Right lobe of liver (tissue), 6 donors: ENCODE results near the gene SYNE1. TPM values are rescaled to one million over a fixed set of nuclear protein-coding genes. Genes with fewer than 3 reads are reported as not detected.

Experiments
- ATAC-seq, 4 donors: fragments of 200-7000 bp; cut with Tn5 transposase; one replicate each; pipeline ENCODE4 v1.9.1; 2020; ENCODE audit warnings: mild to moderate bottlenecking in 4 of 4, moderate library complexity in 4 of 4
- DNase-seq, 3 donors: peaks; one replicate each; pipeline ENCODE4 v3.0.0-alpha.2; 2020
- H3K27ac ChIP-seq, 3 donors: fragments of 200-600 bp; one replicate each; pipeline ENCODE4 v1.8.0; 2022
- H3K27me3 ChIP-seq, 2 donors: fragments of 200-600 bp; one replicate each; pipeline ENCODE4 v1.8.0; 2022
- H3K36me3 ChIP-seq, 4 donors: fragments of 200-600 bp; sonication (generic) in 1 of 4; one replicate each; pipeline versions ENCODE4 v1.5.1 to v1.8.0; 2017 to 2022; ENCODE audit warnings: control low read depth in 1 of 4
- H3K4me1 ChIP-seq, 4 donors: fragments of 200-600 bp; sonication (generic) in 1 of 4; one replicate each; pipeline versions ENCODE4 v1.5.1 to v1.8.0; 2017 to 2022; ENCODE audit warnings: control low read depth in 1 of 4
- H3K4me3 ChIP-seq, 3 donors: fragments of 200-600 bp; one replicate each; pipeline ENCODE4 v1.8.0; 2022
- H3K9me3 ChIP-seq, 4 donors: fragments of 200-600 bp; sonication (generic) in 1 of 4; one replicate each; pipeline versions ENCODE4 v1.5.1 to v1.8.0; 2017 to 2022; ENCODE audit warnings: control low read depth in 1 of 4
- CTCF ChIP-seq, 4 donors: fragments of 200-600 bp in 3 of 4; fragments of 450-650 bp in 1 of 4; IDR thresholded peaks; one replicate each; pipeline versions ENCODE4 v1.5.1 to v1.8.0; 2016 to 2022; ENCODE audit warnings: antibody characterized with exemption in 4 of 4, mild to moderate bottlenecking in 2 of 4
- POLR2A ChIP-seq: fragments of 450-650 bp; IDR thresholded peaks from one replicate; pipeline ENCODE4 v1.6.1; 2017; ENCODE audit warnings: antibody characterized with exemption, mild to moderate bottlenecking
- WGBS: methylation state at CpG from one replicate; pipeline ENCODE4 v1.1.6; 2018; ENCODE audit warnings: low coverage, low lambda C conversion rate; ENCODE audit not compliant: insufficient coverage; ENCODE audit errors: missing lambda C conversion rate; 5-methylcytosine and 5-hydroxymethylcytosine counted together
- intact Hi-C, 2 donors: fragments of 100-400 bp; cut with DNase I; formaldehyde crosslinking; loops; one replicate each; pipeline versions ENCODE4 v1.11.2 to v1.14.1; 2022
- total RNA-seq, 6 experiments: library from RNA; depleted of rRNA in 2 of 6; stranded (reverse); fragments of >200 nt in 2 of 6; fragmentation: NEBNext Ultra II Directional in 3 of 6; extraction: Animal tissue kit (Norgen Biotek cat#: 25700) in 3 of 6; gene quantifications; one replicate each; pipeline versions ENCODE4 v1.1.0 to v1.2.4, GENCODE V29; 2016 to 2023
- donor health status: DM: no; HTN: yes; CAD: no.
- donor health status: DM: no; HTN: no; CAD: no.
- donor health status: DM: no; HTN: no; CAD: no.
- donor health status: DM: no; HTN: yes; CAD: no.
- donor health status: DM: no; HTN: yes; CAD: no.

SYNE1 gene
- total RNA-seq, 6 experiments from 2014 or later, result 22.8 to 43.2 (median 25.0) TPM

DNA sequence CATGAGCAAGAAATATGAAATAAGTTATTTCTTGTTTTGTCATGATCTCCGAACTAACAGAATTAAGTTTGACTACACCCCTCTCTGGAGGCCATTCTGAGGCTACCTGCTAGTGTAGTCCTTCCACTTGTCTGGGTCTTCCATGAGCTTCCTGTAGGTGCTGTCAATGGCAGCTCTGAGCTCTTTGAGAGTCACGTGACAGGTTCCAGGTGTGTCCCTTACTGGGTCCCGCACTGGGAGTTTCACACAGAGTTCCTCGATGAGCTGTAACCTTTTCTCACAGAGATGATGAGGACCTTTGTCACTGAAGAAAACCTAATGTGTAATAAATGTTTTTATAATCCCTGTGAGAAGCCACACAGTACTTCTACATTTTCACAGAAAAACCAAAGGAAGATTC is 186.6 kb downstream of the SYNE1 start:
- H3K36me3 ChIP-seq, result no peaks in the 10 kb centered on the region

DNA sequence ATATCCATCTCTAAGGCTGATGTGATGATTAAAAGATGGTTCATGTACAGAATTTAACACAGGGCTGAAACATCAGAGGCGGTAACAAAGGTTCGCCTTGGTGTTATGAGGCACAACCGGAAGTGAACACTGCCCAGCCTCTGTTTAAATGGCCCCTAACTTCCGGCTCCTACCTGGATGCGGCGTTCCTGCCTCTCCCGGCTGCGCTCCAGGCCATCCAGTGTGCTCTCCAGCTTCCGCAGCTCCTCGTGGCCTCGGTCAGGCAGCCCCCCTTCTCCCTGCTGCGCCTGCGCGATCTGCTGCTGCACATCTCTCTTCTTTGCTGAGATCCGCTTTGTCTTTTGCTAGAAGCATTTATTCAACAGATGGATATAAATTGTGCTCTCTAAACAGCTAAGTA is 195.3 kb downstream of the SYNE1 start:
- intact Hi-C loops, result no loop called here
- H3K36me3 ChIP-seq, result no peaks in the 10 kb centered on the region
- H3K9me3 ChIP-seq, result no peaks in the 10 kb centered on the region
- H3K27ac ChIP-seq, result no peak overlapping the region
- H3K4me3 ChIP-seq, result no peak overlapping the region
- H3K27me3 ChIP-seq, result no peaks in the 10 kb centered on the region
- ATAC-seq (no peak), DNase-seq (peak in 1 of 3 donors; percentile 50)
- no peak for TF ChIP-seq CTCF (IDR thresholded peaks at IDR 0.05)
- no peak for TF ChIP-seq POLR2A
- WGBS, result 73% methylated on average over 11 of the region's 15 CpGs
- H3K4me1 ChIP-seq, result no peaks in the 10 kb centered on the region

More for the DNA sequence above, 186.6 kb downstream of the SYNE1 start:
- H3K4me3 ChIP-seq, result no peak overlapping the region
- ATAC-seq (no peak), DNase-seq (no peak)
- 62% methylated on average over 3 of the region's 4 CpGs for WGBS
- no peak overlapping the region for H3K27ac ChIP-seq
- H3K4me1 ChIP-seq, result no peaks in the 10 kb centered on the region
- intact Hi-C loops, result no loop called here
- TF ChIP-seq CTCF (IDR thresholded peaks at IDR 0.05) (no peak), POLR2A (no peak)
- H3K27me3 ChIP-seq, result no peaks in the 10 kb centered on the region
- H3K9me3 ChIP-seq, result no peaks in the 10 kb centered on the region

GRCh38 chr6:152435816-152436215 is 201.3 kb downstream of the SYNE1 start:
- intact Hi-C loops, result no loop called here
- Histone ChIP-seq H3K9me3 (no peaks in the 10 kb centered on the region), H3K36me3 (no peaks in the 10 kb centered on the region), H3K27me3 (no peaks in the 10 kb centered on the region), H3K4me3 (no peak overlapping the region), H3K4me1 (no peaks in the 10 kb centered on the region), H3K27ac (no peak overlapping the region)
- no peak for TF ChIP-seq CTCF (IDR thresholded peaks at IDR 0.05)
- ATAC-seq, result no peak
- 79% methylated on average over 3 of the region's 3 CpGs for WGBS
- no peak for DNase-seq

DNA sequence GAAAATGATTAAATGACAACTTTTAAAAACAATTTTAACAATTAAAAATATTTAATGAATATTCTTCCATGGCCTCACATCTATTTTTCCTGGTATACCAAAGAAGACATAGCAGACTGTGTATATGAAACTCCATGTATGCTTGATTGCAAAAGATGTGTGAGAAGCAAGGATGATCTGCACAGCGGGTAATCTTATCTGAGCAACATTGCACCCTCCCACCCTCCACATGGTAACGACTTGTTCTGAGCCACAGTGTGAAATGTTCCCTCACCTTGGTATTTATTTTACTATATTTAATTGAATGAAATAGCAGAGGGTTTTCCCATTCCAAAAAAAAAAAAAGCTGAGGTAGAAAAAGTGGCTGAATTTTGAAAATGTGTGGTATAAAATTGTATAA is 204.4 kb downstream of the SYNE1 start:
- no peak for DNase-seq
- Histone ChIP-seq H3K36me3 (no peaks in the 10 kb centered on the region), H3K27ac (no peak overlapping the region), H3K27me3 (no peaks in the 10 kb centered on the region), H3K4me1 (no peaks in the 10 kb centered on the region), H3K9me3 (no peaks in the 10 kb centered on the region), H3K4me3 (no peak overlapping the region)
- no peak for TF ChIP-seq POLR2A
- no peak for TF ChIP-seq CTCF (IDR thresholded peaks at IDR 0.05)
- no peak for ATAC-seq
- WGBS, result 41% methylated on average over 2 of the region's 2 CpGs
- intact Hi-C loops, result no loop called here

GRCh38 chr6:152428126-152428525 is 209.0 kb downstream of the SYNE1 start:
- H3K36me3 ChIP-seq, result no peaks in the 10 kb centered on the region
- H3K4me3 ChIP-seq, result no peak overlapping the region
- H3K4me1 ChIP-seq, result no peaks in the 10 kb centered on the region
- no peak overlapping the region for H3K27ac ChIP-seq
- no peak for ATAC-seq
- TF ChIP-seq POLR2A (no peak), CTCF (IDR thresholded peaks at IDR 0.05) (no peak)
- WGBS, result 72% methylated on average over 11 of the region's 11 CpGs
- intact Hi-C loops, result no loop called here
- H3K9me3 ChIP-seq, result no peaks in the 10 kb centered on the region
- no peak for DNase-seq
- H3K27me3 ChIP-seq, result no peaks in the 10 kb centered on the region
